H1 (cell line): Measurements from ENCODE around the gene SPSB1. TPM values are rescaled to one million over a fixed set of nuclear protein-coding genes. Genes with fewer than 3 reads are reported as not detected.

Experiments
- CTCF ChIA-PET: fragments of 300-600 bp; sonication (Branson Sonifier 250); formaldehyde crosslinking; loops from one replicate; lab custom pipeline; 2021; ENCODE audit not compliant: partially characterized antibody; lab: Charles Lee
- POLR2A ChIA-PET: fragments of 300-600 bp; sonication (Branson Sonifier 250); formaldehyde crosslinking; loops from one replicate; lab custom pipeline; 2021; ENCODE audit warnings: inconsistent platforms; ENCODE audit not compliant: partially characterized antibody; lab: Charles Lee
- DNase-seq, 2 experiments: peaks; one replicate each; pipeline versions ENCODE4 v3.0.0 to v3.0.0-alpha.2; 2010 to 2022; ENCODE audit warnings: low spot score in 2 of 2, low read depth in 1 of 2, mixed read lengths in 1 of 2
- FAIRE-seq: peaks from 2 replicates; lab custom pipeline; 2011; peaks lifted over from hg19 to GRCh38; lab: Jason Lieb, UNC
- H2AFZ ChIP-seq: 2 replicates; pipeline ENCODE4 v1.8.1; 2012; ENCODE audit warnings: low read length, inconsistent platforms
- H2AK5ac ChIP-seq: 2 replicates; pipeline ENCODE4 v1.6.1; 2013; ENCODE audit warnings: low read depth, low read length
- H2BK120ac ChIP-seq: replicated peaks from 2 replicates; pipeline ENCODE3; 2013; ENCODE audit warnings: low read depth, low read length, inconsistent platforms
- H2BK12ac ChIP-seq: 2 replicates; pipeline ENCODE4 v1.6.1; 2013; ENCODE audit warnings: low read depth, low read length
- H2BK15ac ChIP-seq: 2 replicates; pipeline ENCODE4 v1.6.1; 2013; ENCODE audit warnings: low read length
- H2BK20ac ChIP-seq: 2 replicates; pipeline ENCODE4 v1.6.1; 2013; ENCODE audit warnings: low read length
- H2BK5ac ChIP-seq: 2 replicates; pipeline ENCODE4 v1.6.1; 2013; ENCODE audit warnings: low read depth, low read length
- H3K14ac ChIP-seq: 2 replicates; pipeline ENCODE4 v1.6.1; 2013; ENCODE audit warnings: inconsistent platforms; ENCODE audit not compliant: insufficient read length
- H3K18ac ChIP-seq: 2 replicates; pipeline ENCODE4 v1.6.1; 2013; ENCODE audit warnings: low read length; ENCODE audit errors: extremely low read depth
- H3K23ac ChIP-seq: 2 replicates; pipeline ENCODE4 v1.6.1; 2013; ENCODE audit warnings: inconsistent platforms; ENCODE audit not compliant: insufficient read length
- H3K23me2 ChIP-seq: 2 replicates; pipeline ENCODE4 v1.6.1; 2013; ENCODE audit warnings: low read depth, low read length
- H3K27ac ChIP-seq: 2 replicates; pipeline ENCODE4 v1.6.1; 2011; ENCODE audit warnings: low read depth, low read length, inconsistent platforms
- H3K27me3 ChIP-seq, 4 experiments: replicated peaks in 1 of 4; 1 replicate in 1 of 4; 2 replicates in 3 of 4; pipeline versions ENCODE4 v1.6.1 to v1.8.1; 2011 to 2013; ENCODE audit warnings: low read length in 3 of 4, mild to moderate bottlenecking in 3 of 4, inconsistent platforms in 2 of 4, mixed read lengths in 2 of 4, moderate library complexity in 1 of 4; ENCODE audit not compliant: control insufficient read depth in 3 of 4, insufficient read depth in 3 of 4; ENCODE audit errors: extremely low read depth in 1 of 4
- H3K36me3 ChIP-seq, 4 experiments: 2 replicates each; pipeline versions ENCODE4 v1.6.1 to v1.8.1; 2011 to 2013; ENCODE audit warnings: mild to moderate bottlenecking in 4 of 4, low read length in 3 of 4, moderate library complexity in 2 of 4, control low read depth in 1 of 4, inconsistent platforms in 1 of 4; ENCODE audit not compliant: insufficient read depth in 4 of 4, control insufficient read depth in 2 of 4
- H3K4ac ChIP-seq: replicated peaks from 2 replicates; pipeline ENCODE3; 2013; ENCODE audit warnings: low read length, low read depth, mixed read lengths, inconsistent platforms; ENCODE audit not compliant: insufficient read length
- H3K4me1 ChIP-seq, 4 experiments: replicated peaks in 1 of 4; 1 replicate in 1 of 4; 2 replicates in 3 of 4; pipeline versions ENCODE4 v1.6.1 to v1.8.1; 2011 to 2013; ENCODE audit warnings: low read length in 3 of 4, inconsistent platforms in 2 of 4, mixed read lengths in 1 of 4; ENCODE audit not compliant: insufficient read depth in 4 of 4, control insufficient read depth in 3 of 4
- H3K4me2 ChIP-seq, 2 experiments: 2 replicates each; pipeline versions ENCODE4 v1.6.1 to v1.8.1; 2011 to 2013; ENCODE audit warnings: low read depth in 2 of 2, low read length in 2 of 2, control low read depth in 1 of 2, inconsistent platforms in 1 of 2, mild to moderate bottlenecking in 1 of 2; ENCODE audit not compliant: insufficient read depth in 1 of 2
- H3K4me3 ChIP-seq, 4 experiments: fragments of 200-600, 300-600 bp in 1 of 4; sonication (generic), shearing (Covaris generic), sonication (Bioruptor Twin) in 1 of 4; 2 replicates each; pipeline versions ENCODE4 v1.5.1 to v1.8.1; 2011 to 2016; ENCODE audit warnings: low read length in 4 of 4, low read depth in 3 of 4, control low read depth in 2 of 4, inconsistent platforms in 2 of 4, mild to moderate bottlenecking in 2 of 4, mixed read lengths in 1 of 4, moderate library complexity in 1 of 4; ENCODE audit not compliant: insufficient read depth in 2 of 4; ENCODE audit errors: extremely low read depth in 1 of 4
- H3K56ac ChIP-seq: replicated peaks from 2 replicates; pipeline ENCODE3; 2013; ENCODE audit warnings: low read depth, mild to moderate bottlenecking, mixed read lengths, low read length, inconsistent platforms; ENCODE audit not compliant: insufficient read length
- H3K79me1 ChIP-seq: 2 replicates; pipeline ENCODE4 v1.6.1; 2013; ENCODE audit warnings: low read depth, low read length, control low read depth
- H3K79me2 ChIP-seq, 2 experiments: 2 replicates each; pipeline versions ENCODE4 v1.6.1 to v1.8.1; 2012 to 2013; ENCODE audit warnings: low read length in 2 of 2, mild to moderate bottlenecking in 2 of 2, inconsistent platforms in 1 of 2; ENCODE audit not compliant: insufficient read depth in 2 of 2, control insufficient read depth in 1 of 2
- H3K9ac ChIP-seq, 4 experiments: replicated peaks in 1 of 4; 1 replicate in 1 of 4; 2 replicates in 3 of 4; pipeline versions ENCODE4 v1.6.1 to v1.8.1; 2011 to 2013; ENCODE audit warnings: low read depth in 3 of 4, low read length in 3 of 4, control low read depth in 2 of 4, mild to moderate bottlenecking in 2 of 4, moderate library complexity in 2 of 4, inconsistent platforms in 1 of 4; ENCODE audit errors: extremely low read depth in 1 of 4
- H3K9me3 ChIP-seq, 2 experiments: 2 replicates each; pipeline versions ENCODE4 v1.6.1 to v1.8.1; 2012 to 2013; ENCODE audit warnings: mild to moderate bottlenecking in 2 of 2, moderate library complexity in 2 of 2, control low read depth in 1 of 2, inconsistent platforms in 1 of 2, low read depth in 1 of 2, low read length in 1 of 2, mixed read lengths in 1 of 2; ENCODE audit not compliant: insufficient read depth in 2 of 2
- H4K20me1 ChIP-seq, 2 experiments: replicated peaks in 1 of 2; 2 replicates each; pipeline versions ENCODE3 to v1.8.1; 2011 to 2013; ENCODE audit warnings: inconsistent platforms in 2 of 2, low read length in 2 of 2, mild to moderate bottlenecking in 1 of 2; ENCODE audit not compliant: insufficient read depth in 2 of 2, control insufficient read depth in 1 of 2
- H4K5ac ChIP-seq: 2 replicates; pipeline ENCODE4 v1.6.1; 2013; ENCODE audit warnings: low read length, low read depth, mixed read lengths, inconsistent platforms; ENCODE audit not compliant: insufficient read length
- H4K8ac ChIP-seq: 2 replicates; pipeline ENCODE4 v1.8.0; 2013; ENCODE audit warnings: mild to moderate bottlenecking, moderate library complexity, low read length, inconsistent platforms; ENCODE audit not compliant: insufficient read depth; ENCODE audit errors: extremely low read depth
- H4K91ac ChIP-seq: replicated peaks from 2 replicates; pipeline ENCODE3; 2013; ENCODE audit warnings: low read length, mixed read lengths, inconsistent platforms; ENCODE audit not compliant: insufficient read length
- BCL11A ChIP-seq, 2 experiments: IDR thresholded peaks; one replicate each; pipeline ENCODE4 v1.6.1; 2011; ENCODE audit warnings: low read depth in 2 of 2, low read length in 2 of 2, mild to moderate bottlenecking in 2 of 2
- CBX8 ChIP-seq: fragments of 300-800, 300-1000 bp; sonication (generic); IDR thresholded peaks from 2 replicates; pipeline ENCODE4 v1.7.1; 2016; ENCODE audit warnings: low read depth, low read length, borderline replicate concordance
- CHD1 ChIP-seq: IDR thresholded peaks from 2 replicates; pipeline ENCODE4 v1.6.1; 2012; ENCODE audit warnings: low read depth, low read length, improper control_type of control experiment
- CTBP2 ChIP-seq: IDR thresholded peaks from 2 replicates; pipeline ENCODE4 v1.7.0; 2011; ENCODE audit warnings: borderline replicate concordance, mild to moderate bottlenecking, moderate library complexity, mixed read lengths, low read length; ENCODE audit not compliant: insufficient read depth, insufficient read length
- HDAC2 ChIP-seq, 2 experiments: fragments of 300-600 bp in 1 of 2; sonication (generic) in 1 of 2; IDR thresholded peaks; 2 replicates each; pipeline ENCODE4 v1.6.1; 2011 to 2012; ENCODE audit warnings: low read depth in 2 of 2, low read length in 2 of 2, mild to moderate bottlenecking in 2 of 2, moderate library complexity in 2 of 2, borderline replicate concordance in 1 of 2, inconsistent platforms in 1 of 2
- HDAC6 ChIP-seq: IDR thresholded peaks from one replicate; pipeline ENCODE4 v1.7.1; 2012; ENCODE audit warnings: low read depth, mild to moderate bottlenecking, inconsistent platforms, low read length, moderate library complexity
- NRF1 ChIP-seq: IDR thresholded peaks from 2 replicates; pipeline ENCODE4 v1.6.1; 2011; ENCODE audit warnings: mild to moderate bottlenecking, low read depth, low read length, improper control_type of control experiment
- RBBP5 ChIP-seq: IDR thresholded peaks from 2 replicates; pipeline ENCODE4 v1.7.1; 2012; ENCODE audit warnings: low read depth, mild to moderate bottlenecking, inconsistent platforms, low read length, moderate library complexity, borderline replicate concordance
- SAP30 ChIP-seq: fragments of 300-600 bp; sonication (generic); IDR thresholded peaks from 2 replicates; pipeline ENCODE4 v1.7.1; 2012; ENCODE audit warnings: low read length, moderate library complexity, mild to moderate bottlenecking, inconsistent platforms; ENCODE audit not compliant: insufficient read depth, insufficient replicate concordance
- SIN3A ChIP-seq, 2 experiments: IDR thresholded peaks in 1 of 2; conservative IDR thresholded peaks in 1 of 2; 2 replicates each; pipeline ENCODE4 v1.6.1; 2011 to 2012; ENCODE audit warnings: low read length in 2 of 2, improper control_type of control experiment in 1 of 2, low read depth in 1 of 2, mild to moderate bottlenecking in 1 of 2
- SP2 ChIP-seq: IDR thresholded peaks from 2 replicates; pipeline ENCODE4 v1.6.1; 2012; ENCODE audit warnings: mild to moderate bottlenecking, low read length, inconsistent platforms
- YY1 ChIP-seq: IDR thresholded peaks from 2 replicates; pipeline ENCODE4 v1.6.1; 2011; ENCODE audit warnings: low read depth, mild to moderate bottlenecking, low read length
- WGBS, 2 experiments: shearing (Covaris generic) in 1 of 2; methylation state at CpG; one replicate each; pipeline versions ENCODE4 v1.1.6 to v1.1.7; 2013 to 2015; ENCODE audit warnings: low lambda C conversion rate in 2 of 2, mixed read lengths in 2 of 2, inconsistent platforms in 1 of 2, low coverage in 1 of 2, missing lambda C conversion rate in 1 of 2; ENCODE audit not compliant: insufficient replicate concordance in 2 of 2, insufficient coverage in 1 of 2, insufficient read length in 1 of 2; ENCODE audit errors: extremely low coverage in 1 of 2, missing lambda C conversion rate in 1 of 2; 5-methylcytosine and 5-hydroxymethylcytosine counted together
- polyA plus RNA-seq, 7 experiments: library from polyadenylated mRNA; depleted of rRNA in 3 of 7; stranded (reverse) in 5 of 7; unstranded in 2 of 7; fragments of >200 nt in 5 of 7; fragments of 200-250 nt in 2 of 7; gene quantifications; 1 replicate in 5 of 7; 2 replicates in 1 of 7; 4 replicates in 1 of 7; pipeline versions ENCODE4 v1.2.1 to v1.2.3, GENCODE V29; 2011 to 2013; ENCODE audit warnings: missing spikeins in 2 of 7, mixed read lengths in 2 of 7
- total RNA-seq: library from RNA; stranded (reverse); fragmentation: NEBNext Ultra II Directional; extraction: Animal tissue kit (Norgen Biotek cat#: 25700); gene quantifications from 2 replicates; pipeline ENCODE4 v1.2.1, GENCODE V29; 2021
- TF ChIP-seq, protein P1 (sequence below): IDR thresholded peaks from 2 replicates; pipeline ENCODE4 v1.6.1; 2012; ENCODE audit warnings: inconsistent platforms

The SPSB1 gene
- total and polyA plus RNA-seq, 2 of the 8 experiments (the other 6 are each of a cell fraction or from before 2014, with no cell fraction given): 5.3 to 6.4 TPM

GRCh38 chr1:9401080-9401453, 108.4 kb downstream of the SPSB1 start:
- no peak overlapping the region for H4K5ac ChIP-seq
- no peaks in the 10 kb centered on the region for H3K9me3 ChIP-seq
- H2BK120ac ChIP-seq: no peak overlapping the region
- no peaks in the 10 kb centered on the region for H3K79me1 ChIP-seq
- H3K23ac ChIP-seq: no peak overlapping the region
- H3K4me1 ChIP-seq: peaks cover 0 to 7% (median 2%) of the 10 kb centered on the region in 4 experiments; a peak in 5 of 7 replicates
- WGBS, 2 experiments: 90% methylated on average over 12 of the region's 15 CpGs; no CpG with 5 or more reads in 1 of the 2 experiments
- CTCF ChIA-PET: interaction anchor here (0.6 to 4.7 kb wide), 8 partner anchors 8 to 109 kb away, joined by 3 to 17 read pairs (median 6); no protein-coding TSS in a partner anchor
- FAIRE-seq: no peak
- no peak overlapping the region for H2AFZ ChIP-seq
- H3K14ac ChIP-seq: no peak overlapping the region
- H3K27ac ChIP-seq: no peak overlapping the region
- POLR2A ChIA-PET: interaction anchor here (1.7 kb wide), 1 partner anchor 9 kb away, joined by 4 read pairs; no protein-coding TSS in a partner anchor
- no peaks in the 10 kb centered on the region; the same call in 1 of the 2 replicates for H3K23me2 ChIP-seq
- no peak overlapping the region for H4K8ac ChIP-seq
- H2BK15ac ChIP-seq: no peak overlapping the region
- no peak overlapping the region for H3K56ac ChIP-seq
- H3K36me3 ChIP-seq: no peaks in the 10 kb centered on the region
- no peak overlapping the region for H3K18ac ChIP-seq
- H3K27me3 ChIP-seq: no peaks in the 10 kb centered on the region
- H3K9ac ChIP-seq: no peak overlapping the region
- no peak overlapping the region for H2BK20ac ChIP-seq
- no peak for DNase-seq
- no peak overlapping the region for H2BK12ac ChIP-seq
- no peaks in the 10 kb centered on the region for H4K20me1 ChIP-seq
- no peak overlapping the region for H2AK5ac ChIP-seq
- no peak overlapping the region for H4K91ac ChIP-seq
- H3K4ac ChIP-seq: no peak overlapping the region
- H3K79me2 ChIP-seq: no peaks in the 10 kb centered on the region
- H3K4me2 ChIP-seq: no peak overlapping the region
- H3K4me3 ChIP-seq: no peak overlapping the region
- no peak overlapping the region for H2BK5ac ChIP-seq
- TF ChIP-seq SP2 (no peak), CTBP2 (no peak), NRF1 (no peak), SIN3A (conservative IDR thresholded peaks at IDR 0.05 in 1 of 2, IDR thresholded peaks at IDR 0.05 in 1 of 2; ENCODE audit: low read depth in 1 of 2, low read length in 2 of 2) (no peak), CBX8 (no peak), SAP30 (no peak), BCL11A (IDR thresholded peaks at IDR 0.05; ENCODE audit: low read depth in 2 of 2, low read length in 2 of 2) (no peak), YY1 (no peak), HDAC6 (no peak), RBBP5 (no peak), CHD1 (no peak), HDAC2 (IDR thresholded peaks at IDR 0.05; ENCODE audit: borderline replicate concordance in 1 of 2, low read depth in 2 of 2, low read length in 2 of 2) (no peak)
- TF ChIP-seq, protein P1, sequence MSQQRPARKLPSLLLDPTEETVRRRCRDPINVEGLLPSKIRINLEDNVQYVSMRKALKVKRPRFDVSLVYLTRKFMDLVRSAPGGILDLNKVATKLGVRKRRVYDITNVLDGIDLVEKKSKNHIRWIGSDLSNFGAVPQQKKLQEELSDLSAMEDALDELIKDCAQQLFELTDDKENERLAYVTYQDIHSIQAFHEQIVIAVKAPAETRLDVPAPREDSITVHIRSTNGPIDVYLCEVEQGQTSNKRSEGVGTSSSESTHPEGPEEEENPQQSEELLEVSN: no peak
